GM11168 (cell line): Measurements from ENCODE around the gene ATXN2L.
"Not testable (repeated sequence)": the region's sequence is repeated elsewhere in the genome, so short reads cannot be mapped to it uniquely, and the experiment has no call there.

Experiments used
- in situ Hi-C: fragments of 300-500 bp; cut with MboI; formaldehyde crosslinking; loops from one replicate; pipeline ENCODE4 v1.12.0; 2022; ENCODE audit warnings: low sequenced_read_pairs; ENCODE audit not compliant: unreplicated experiment

The ATXN2L gene

DNA sequence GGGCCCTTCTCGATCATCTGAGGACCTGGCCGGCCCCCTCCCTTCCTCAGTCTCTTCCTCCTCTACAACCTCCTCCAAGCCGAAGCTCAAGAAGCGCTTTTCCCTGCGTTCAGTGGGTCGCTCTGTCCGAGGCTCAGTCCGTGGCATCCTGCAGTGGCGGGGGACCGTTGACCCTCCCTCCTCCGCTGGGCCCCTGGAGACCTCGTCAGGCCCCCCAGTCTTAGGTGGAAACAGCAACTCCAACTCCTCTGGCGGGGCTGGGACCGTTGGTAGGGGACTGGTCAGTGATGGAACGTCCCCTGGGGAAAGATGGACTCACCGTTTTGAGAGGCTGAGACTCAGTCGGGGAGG lies 43.6 kb downstream of the ATXN2L start:
- in situ Hi-C loops, result loop anchor here (10.0 kb wide), 1 partner anchor 78 kb away; no protein-coding TSS in a partner anchor

- in situ Hi-C loops, result loop anchor here (10.0 kb wide), 1 partner anchor 78 kb away; no protein-coding TSS in a partner anchor
Observed at GRCh38 chr16:28867241-28867640, 44.4 kb downstream of the ATXN2L start.

GRCh38 chr16:28867646-28868045 lies 44.8 kb downstream of the ATXN2L start:
- in situ Hi-C loops, result loop anchor here (10.0 kb wide), 1 partner anchor 77 kb away; no protein-coding TSS in a partner anchor

DNA sequence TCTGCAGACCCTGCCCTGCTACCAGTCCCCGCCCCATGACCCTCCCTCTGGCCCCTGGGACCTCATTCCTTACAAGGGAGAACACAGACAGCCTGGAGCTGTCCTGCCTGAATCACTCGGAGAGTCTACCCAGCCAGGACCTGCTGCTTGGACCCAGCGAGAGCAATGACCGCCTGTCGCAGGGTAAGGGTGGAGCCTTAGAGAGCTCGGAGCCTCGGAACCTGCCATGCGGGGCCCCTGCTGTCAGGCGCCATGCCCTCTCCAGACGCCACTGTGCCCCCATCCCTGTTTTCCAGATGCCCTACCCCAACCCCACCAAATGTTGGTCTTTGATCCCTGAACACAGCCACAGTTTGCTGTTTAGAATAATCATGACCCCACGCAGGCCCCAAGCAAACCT lies 46.4 kb downstream of the ATXN2L start:
- in situ Hi-C loops, result loop anchor here (10.0 kb wide), 1 partner anchor 76 kb away; no protein-coding TSS in a partner anchor

DNA sequence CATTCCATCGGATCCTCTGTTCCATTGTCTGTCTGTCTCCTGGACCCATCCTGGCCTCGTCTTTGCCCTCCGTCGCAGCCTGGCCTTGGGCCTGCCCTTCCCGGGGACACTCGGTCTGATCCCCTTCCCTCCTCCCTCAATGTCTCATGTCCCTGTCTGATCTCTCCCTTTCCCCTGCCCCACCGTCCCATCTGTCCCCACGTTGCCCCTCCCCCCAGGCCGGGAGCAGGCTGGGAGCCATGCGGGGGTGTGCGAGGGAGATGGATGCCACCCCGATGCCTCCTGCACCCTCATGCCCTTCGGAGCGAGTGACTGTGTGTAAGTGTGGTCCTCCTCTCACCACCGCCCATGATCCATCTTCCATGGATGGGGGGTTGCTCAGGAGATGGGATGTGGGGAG lies 50.2 kb downstream of the ATXN2L start:
- in situ Hi-C loops, result no loop called here

DNA sequence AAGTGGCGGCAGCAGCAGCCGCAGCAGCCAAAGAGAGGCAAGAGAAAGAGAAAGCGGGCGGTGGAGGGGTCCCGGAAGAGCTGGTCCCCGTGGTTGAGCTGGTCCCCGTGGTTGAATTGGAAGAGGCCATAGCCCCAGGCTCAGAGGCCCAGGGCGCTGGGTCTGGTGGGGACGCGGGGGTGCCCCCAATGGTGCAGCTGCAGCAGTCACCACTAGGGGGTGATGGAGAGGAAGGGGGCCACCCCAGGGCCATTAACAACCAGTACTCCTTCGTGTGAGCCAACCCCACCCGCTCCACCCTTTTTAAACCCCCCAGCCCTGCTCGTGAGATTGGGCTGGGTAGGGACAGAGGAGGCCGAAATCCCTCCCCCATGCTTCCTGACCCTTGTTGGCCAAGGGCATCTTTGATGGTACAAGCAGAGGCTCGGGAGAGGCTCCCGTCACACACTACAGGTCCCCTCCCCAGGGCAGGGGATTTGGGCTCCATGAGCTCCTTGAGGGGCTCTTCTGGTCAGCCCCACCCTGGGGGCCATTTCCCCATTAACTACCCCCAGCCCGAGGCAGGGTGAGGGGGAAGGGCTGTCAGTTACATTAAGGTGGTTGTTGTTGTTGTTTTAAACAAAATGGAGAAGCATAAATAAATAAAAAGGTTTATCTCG lies 50.9 kb downstream of the ATXN2L start:
- in situ Hi-C loops, result no loop called here

- in situ Hi-C loops, result no loop called here
Observed at GRCh38 chr16:28874406-28874805, 51.6 kb downstream of the ATXN2L start.

- in situ Hi-C loops, result no loop called here
Observed at GRCh38 chr16:28875134-28876018, 52.6 kb downstream of the ATXN2L start.

- in situ Hi-C loops, result no loop called here
Observed at GRCh38 chr16:28876019-28876659, 53.3 kb downstream of the ATXN2L start.

GRCh38 chr16:28876973-28877654 lies 54.3 kb downstream of the ATXN2L start:
- in situ Hi-C loops, result no loop called here

DNA sequence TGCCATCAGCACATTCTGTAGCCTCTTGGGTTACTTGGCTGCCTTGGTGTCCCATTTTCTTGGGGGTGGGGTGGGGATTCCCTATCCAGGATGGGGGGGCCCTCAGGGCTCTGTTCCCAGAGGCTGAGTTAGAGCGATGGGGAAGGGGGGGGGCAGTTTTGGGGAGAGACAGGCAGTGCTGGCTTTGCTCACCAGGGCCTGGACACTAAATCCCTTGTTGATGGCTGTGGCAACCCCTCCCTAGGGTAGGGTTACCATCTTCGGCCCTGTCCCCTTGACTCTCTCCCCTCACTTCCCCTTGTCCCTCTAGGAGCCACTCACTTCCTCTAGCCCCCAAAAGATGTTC lies 54.8 kb downstream of the ATXN2L start:
- in situ Hi-C loops, result no loop called here

GRCh38 chr16:28878083-28878926 lies 55.5 kb downstream of the ATXN2L start, which contains the start of gene ATP2A1:
Gene ATP2A1, plus strand, starts transcription at chr16:28878488. Its CDS starts 184 bp downstream, at chr16:28878672.
- in situ Hi-C loops, result no loop called here

GRCh38 chr16:28879261-28879840 lies 56.6 kb downstream of the ATXN2L start:
- in situ Hi-C loops, result no loop called here

GRCh38 chr16:28879841-28880588 lies 57.2 kb downstream of the ATXN2L start:
- in situ Hi-C loops, result no loop called here

DNA sequence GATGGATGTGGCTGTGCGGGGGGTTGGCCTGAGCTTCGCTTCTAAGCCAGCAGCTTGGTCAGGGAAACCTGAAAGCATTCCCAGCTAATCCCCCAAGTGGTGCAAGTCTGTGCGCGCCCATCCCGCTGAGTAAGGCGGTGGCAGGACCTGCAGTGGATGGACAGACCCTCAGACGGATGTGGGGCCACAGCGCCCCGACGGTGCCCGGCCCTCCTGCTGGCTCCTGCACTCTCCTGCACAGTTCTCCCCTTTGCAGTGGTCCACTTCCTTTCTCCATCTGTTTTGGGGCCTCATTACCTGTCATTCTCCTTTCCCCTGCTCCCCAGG lies 57.8 kb downstream of the ATXN2L start:
- in situ Hi-C loops, result no loop called here

DNA sequence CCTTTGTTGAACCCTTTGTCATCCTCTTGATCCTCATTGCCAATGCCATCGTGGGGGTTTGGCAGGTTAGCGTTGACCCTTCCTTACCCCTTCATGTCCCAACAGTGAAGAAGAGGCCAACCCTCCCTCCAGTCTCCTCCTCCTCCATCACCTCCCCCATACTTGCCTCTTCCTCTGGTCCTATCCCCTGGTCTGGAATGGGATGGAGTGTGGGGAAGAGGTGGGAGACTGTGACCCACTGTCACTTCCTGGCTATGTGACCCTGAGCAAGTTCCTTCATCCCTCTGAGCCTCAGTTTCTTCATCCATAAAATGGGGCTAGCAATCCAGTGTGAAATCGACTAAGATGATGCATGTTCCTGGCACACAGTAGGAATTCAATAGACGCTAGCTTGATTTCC lies 58.2 kb downstream of the ATXN2L start:
- in situ Hi-C loops, result no loop called here

DNA sequence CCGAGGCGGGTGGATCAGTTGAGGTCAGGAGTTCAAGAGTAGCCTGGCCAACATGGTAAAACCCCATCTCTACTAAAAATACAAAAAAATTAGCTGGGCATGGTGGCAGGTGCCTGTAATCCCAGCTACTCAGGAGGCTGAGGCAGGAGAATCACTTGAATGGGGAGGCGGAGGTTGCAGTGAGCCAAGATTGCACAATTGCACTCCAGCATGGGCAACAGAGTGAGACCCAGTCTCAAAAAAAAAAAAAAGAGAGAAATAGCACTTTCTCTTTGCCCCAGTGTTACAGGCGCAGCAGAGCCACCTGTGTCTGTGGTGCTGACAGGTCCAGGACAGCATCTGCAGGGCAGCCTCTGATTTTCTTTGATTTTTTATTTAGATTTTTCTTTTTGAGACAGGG lies 58.8 kb downstream of the ATXN2L start:
- in situ Hi-C loops, result not testable (repeated sequence)

DNA sequence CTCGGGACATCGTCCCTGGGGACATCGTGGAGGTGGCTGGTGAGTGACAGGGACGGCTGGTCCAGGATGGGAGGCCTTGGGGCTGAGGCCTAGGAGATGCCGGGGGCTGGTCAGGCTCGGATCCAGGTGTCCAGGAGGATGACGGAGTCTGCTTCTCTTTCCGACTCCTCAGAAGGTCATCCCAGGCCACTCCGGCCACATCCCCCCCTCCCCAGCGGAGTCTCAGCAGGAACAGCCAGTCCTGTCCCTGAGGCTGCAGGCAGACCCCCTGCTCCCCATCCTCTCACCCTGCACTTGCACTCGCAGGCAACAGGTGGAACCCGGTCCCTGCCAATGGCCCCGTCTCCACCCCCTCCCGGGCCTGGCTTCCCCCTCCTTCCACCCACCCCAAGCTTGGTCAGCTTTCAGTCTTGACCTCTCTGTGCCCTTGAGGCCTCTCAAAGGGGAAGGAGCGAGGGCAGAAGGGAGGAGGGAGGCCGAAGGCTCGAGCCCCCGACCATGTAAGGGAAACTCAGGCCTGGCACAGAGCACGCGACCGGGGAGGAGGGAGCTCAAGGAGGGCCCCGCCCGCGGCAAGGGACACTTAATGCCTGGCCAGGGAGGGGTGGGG lies 59.9 kb downstream of the ATXN2L start:
- in situ Hi-C loops, result no loop called here
